Heart left ventricle (tissue), 13 donors: ENCODE data around the gene SLC9A9.

ENCODE experiments used
- POLR2A ChIP-seq, 2 donors: fragments of 450-650 bp; IDR thresholded peaks; one replicate each; pipeline ENCODE4 v1.6.1; 2017; ENCODE audit warnings: antibody characterized with exemption in 2 of 2, mild to moderate bottlenecking in 2 of 2, moderate library complexity in 2 of 2
- TF ChIP-seq, protein P1 (sequence below), 12 donors: fragments of 200-600 bp; sonication (generic) in 4 of 12; IDR thresholded peaks; one replicate each; pipeline versions ENCODE4 v1.5.0 to v1.8.0; 2018 to 2022; ENCODE audit warnings: antibody characterized with exemption in 12 of 12, mild to moderate bottlenecking in 5 of 12
- donor health status: ischemic (EF 13 %, LVEDD 7.1; RV severe dilation, severe dysfunction).
- donor health status: DM: no; HTN: yes; CAD: no.
- donor health status: DM: no; HTN: no; CAD: no.
- donor health status: ischemic (EF 25% LVEDD 6.9; RV normal size, moderate dysfunction).
- donor health status: ischemic (EF 25% LVEDD 5.7; RV mildly dilated, moderate dysfunction).
- donor health status: ischemic (EF 35%, LVEDD 5.7; RV mildly dilated, moderate dysfunction).
- donor health status: nonischemic (EF 11% LVEDD 7.7; RV severe dilation, severe dysfunction).
- donor health status: DM: yes; HTN: yes; CAD: no.
- donor health status: PGD.
- donor health status: ischemic (EF 29% LVEDD 5.4; RV normal size, mild dysfunction).
- donor health status: nonischemic (EF 23%, LVEDD 6.1; RV moderate dilation, normal function).

GRCh38 chr3:143276592-143276991 is 571.7 kb downstream of the SLC9A9 start:
- TF ChIP-seq, protein P1, sequence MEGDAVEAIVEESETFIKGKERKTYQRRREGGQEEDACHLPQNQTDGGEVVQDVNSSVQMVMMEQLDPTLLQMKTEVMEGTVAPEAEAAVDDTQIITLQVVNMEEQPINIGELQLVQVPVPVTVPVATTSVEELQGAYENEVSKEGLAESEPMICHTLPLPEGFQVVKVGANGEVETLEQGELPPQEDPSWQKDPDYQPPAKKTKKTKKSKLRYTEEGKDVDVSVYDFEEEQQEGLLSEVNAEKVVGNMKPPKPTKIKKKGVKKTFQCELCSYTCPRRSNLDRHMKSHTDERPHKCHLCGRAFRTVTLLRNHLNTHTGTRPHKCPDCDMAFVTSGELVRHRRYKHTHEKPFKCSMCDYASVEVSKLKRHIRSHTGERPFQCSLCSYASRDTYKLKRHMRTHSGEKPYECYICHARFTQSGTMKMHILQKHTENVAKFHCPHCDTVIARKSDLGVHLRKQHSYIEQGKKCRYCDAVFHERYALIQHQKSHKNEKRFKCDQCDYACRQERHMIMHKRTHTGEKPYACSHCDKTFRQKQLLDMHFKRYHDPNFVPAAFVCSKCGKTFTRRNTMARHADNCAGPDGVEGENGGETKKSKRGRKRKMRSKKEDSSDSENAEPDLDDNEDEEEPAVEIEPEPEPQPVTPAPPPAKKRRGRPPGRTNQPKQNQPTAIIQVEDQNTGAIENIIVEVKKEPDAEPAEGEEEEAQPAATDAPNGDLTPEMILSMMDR (IDR thresholded peaks at IDR 0.05) = no peak
- no peak for TF ChIP-seq POLR2A (IDR thresholded peaks at IDR 0.05)
